ENCODE measurements around the gene POU3F2. TPM values are rescaled to one million over a fixed set of nuclear protein-coding genes. Genes with fewer than 3 reads are reported as not detected.
A peak's percentile ranks its signal among the peaks of the same experiment; 100 is the strongest.

Gene POU3F2
- total and polyA plus RNA-seq, 2 of the 13 experiments (the other 11 are each of a cell fraction or from before 2014, with no cell fraction given): not detected

DNA sequence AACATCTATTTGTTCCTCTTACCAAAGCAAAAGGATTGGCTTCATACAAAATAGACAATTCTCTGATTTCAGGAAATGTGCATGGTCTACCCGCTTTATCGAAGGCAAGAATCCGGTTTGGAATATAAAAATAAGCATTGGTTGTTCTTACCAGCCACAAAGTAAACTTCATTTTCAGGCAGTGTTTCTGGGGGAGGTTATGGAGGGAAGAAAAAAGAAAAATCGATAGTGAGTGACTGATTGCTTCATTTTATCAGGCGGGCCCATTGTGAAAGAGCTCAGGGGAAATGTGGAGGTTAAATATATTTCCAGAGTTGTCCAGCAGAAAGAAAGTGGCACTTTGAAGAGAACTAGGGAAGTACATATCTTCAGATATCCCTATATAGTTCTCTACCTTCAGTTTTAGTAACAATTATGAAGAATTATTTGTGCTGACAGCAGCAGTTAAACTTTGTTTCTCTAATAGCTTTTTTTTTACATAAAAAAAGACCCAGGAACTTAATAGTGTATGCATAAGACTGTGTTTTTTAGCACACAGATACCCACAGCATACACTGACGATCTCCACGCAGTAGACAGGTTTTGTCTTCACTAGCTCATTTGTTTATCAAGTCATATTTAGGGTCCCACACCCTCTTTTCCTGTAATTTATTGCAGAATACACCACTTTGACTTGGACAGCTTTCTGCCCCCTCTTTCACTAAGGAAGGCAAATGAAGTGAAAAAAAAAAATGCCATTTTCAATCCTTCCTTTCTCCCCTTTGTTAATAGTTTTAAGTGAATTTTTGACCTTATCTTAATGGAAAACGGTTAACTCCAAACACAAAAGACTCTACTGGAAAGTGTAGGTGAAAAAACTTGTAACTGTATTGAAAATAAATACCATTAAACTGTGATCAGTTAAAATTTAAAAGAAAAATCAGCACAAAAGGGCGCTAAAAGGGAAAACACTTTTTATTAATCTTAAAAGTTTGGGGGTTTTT lies 2.9 kb downstream of the POU3F2 start (continued):
- TF ChIP-seq NBN (conservative IDR thresholded peaks at IDR 0.05) (no peak), ZNF256 (CRISPR knock-in tag; conservative IDR thresholded peaks at IDR 0.05) (no peak)
- TF ChIP-seq, protein P1, sequence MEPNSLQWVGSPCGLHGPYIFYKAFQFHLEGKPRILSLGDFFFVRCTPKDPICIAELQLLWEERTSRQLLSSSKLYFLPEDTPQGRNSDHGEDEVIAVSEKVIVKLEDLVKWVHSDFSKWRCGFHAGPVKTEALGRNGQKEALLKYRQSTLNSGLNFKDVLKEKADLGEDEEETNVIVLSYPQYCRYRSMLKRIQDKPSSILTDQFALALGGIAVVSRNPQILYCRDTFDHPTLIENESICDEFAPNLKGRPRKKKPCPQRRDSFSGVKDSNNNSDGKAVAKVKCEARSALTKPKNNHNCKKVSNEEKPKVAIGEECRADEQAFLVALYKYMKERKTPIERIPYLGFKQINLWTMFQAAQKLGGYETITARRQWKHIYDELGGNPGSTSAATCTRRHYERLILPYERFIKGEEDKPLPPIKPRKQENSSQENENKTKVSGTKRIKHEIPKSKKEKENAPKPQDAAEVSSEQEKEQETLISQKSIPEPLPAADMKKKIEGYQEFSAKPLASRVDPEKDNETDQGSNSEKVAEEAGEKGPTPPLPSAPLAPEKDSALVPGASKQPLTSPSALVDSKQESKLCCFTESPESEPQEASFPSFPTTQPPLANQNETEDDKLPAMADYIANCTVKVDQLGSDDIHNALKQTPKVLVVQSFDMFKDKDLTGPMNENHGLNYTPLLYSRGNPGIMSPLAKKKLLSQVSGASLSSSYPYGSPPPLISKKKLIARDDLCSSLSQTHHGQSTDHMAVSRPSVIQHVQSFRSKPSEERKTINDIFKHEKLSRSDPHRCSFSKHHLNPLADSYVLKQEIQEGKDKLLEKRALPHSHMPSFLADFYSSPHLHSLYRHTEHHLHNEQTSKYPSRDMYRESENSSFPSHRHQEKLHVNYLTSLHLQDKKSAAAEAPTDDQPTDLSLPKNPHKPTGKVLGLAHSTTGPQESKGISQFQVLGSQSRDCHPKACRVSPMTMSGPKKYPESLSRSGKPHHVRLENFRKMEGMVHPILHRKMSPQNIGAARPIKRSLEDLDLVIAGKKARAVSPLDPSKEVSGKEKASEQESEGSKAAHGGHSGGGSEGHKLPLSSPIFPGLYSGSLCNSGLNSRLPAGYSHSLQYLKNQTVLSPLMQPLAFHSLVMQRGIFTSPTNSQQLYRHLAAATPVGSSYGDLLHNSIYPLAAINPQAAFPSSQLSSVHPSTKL (CRISPR knock-in tag; IDR thresholded peaks at IDR 0.05): 0 out of 2 replicates have a peak, but pooled peaks have one; percentile 19

DNA sequence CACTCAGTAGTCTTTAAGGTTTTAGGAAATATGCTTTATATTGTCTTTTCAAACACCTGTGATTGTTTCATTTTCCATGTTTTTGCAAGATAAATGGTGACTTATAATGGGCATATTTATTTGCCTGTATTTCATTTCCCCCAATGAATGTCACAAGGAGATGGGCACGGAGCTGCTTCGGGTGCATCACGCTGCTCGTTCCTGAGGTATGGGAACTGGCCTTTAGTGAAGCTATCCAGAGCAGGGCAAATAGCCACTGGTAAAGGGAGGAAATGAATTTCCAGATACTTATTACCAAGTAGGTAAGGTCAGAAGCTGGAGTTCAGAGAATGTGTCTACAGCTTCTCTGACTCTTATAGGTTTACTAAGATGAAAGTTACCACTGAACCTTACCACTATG lies 3.7 kb downstream of the POU3F2 start:
- Histone ChIP-seq H3K27me3 (ENCODE audit: control insufficient read depth in 1 of 2, insufficient read depth in 2 of 2, low read length in 2 of 2) (peaks cover 6 to 74% of the 10 kb centered on the region in 2 experiments; a peak in 4 of 5 replicates), H3K36me3 (replicated peaks in 1 of 2; ENCODE audit: control insufficient read depth in 1 of 2, insufficient read depth in 2 of 2, low read length in 2 of 2) (no peaks in the 10 kb centered on the region), H3K4me2 (ENCODE audit: low read depth, low read length) (no peak overlapping the region), H4K20me1 (ENCODE audit: insufficient read depth, low read length) (no peaks in the 10 kb centered on the region; the same call in 1 of the 2 replicates), H3K79me2 (ENCODE audit: insufficient read depth, low read length) (no peaks in the 10 kb centered on the region), H3K27ac (ENCODE audit: extremely low read length, insufficient read depth, low read length) (no peak overlapping the region), H2AFZ (ENCODE audit: low read length) (no peak overlapping the region), H3K9me3 (ENCODE audit: low read length) (no peaks in the 10 kb centered on the region), H3K4me3 (replicated peaks in 1 of 3; ENCODE audit: insufficient read depth in 1 of 3, low read depth in 2 of 3, low read length in 3 of 3) (no peak overlapping the region), H3K4me1 (ENCODE audit: insufficient read depth, low read length) (peaks cover 20% of the 10 kb centered on the region; the same call in 1 of the 2 replicates), H3K9ac (ENCODE audit: insufficient read depth, low read depth, low read length) (no peak overlapping the region)
- 69% methylated on average over 4 of the region's 4 CpGs for WGBS (ENCODE audit: low lambda C conversion rate)
- no peak for FAIRE-seq
- no peak for DNase-seq (ENCODE audit: low spot score)
- ATAC-seq: no peak
- in situ Hi-C loops (cut with HindIII; ENCODE audit: extremely low pct_ligation_motif_present, low pct_unique_long_range_greater_than_20kb) (loop anchor here (25.0 kb wide), 5 partner anchors 274 to 1776 kb away; no protein-coding TSS in a partner anchor), intact Hi-C loops (cut with micrococcal nuclease; ENCODE audit: unreplicated experiment) (loop anchor here (2.0 to 5.0 kb wide), 2 partner anchors 206 to 1651 kb away; no protein-coding TSS in a partner anchor)
- CTCF ChIA-PET (ENCODE audit: low intra/inter-chr PET ratio, low total read pairs): no interaction called here
- BruUV-seq (replicated peaks): no TSS peak
- POLR2A ChIA-PET: interaction anchor here (1.7 kb wide), 1 partner anchor 110 kb away, joined by 5 read pairs; the partner anchor contains the start of gene FBXL4
- no peak for TF ChIP-seq ZNF260 (CRISPR knock-in tag; IDR thresholded peaks at IDR 0.05; ENCODE audit: borderline replicate concordance, low read depth)
- TF ChIP-seq ZNF768 (CRISPR knock-in tag; IDR thresholded peaks at IDR 0.05): no peak
- TF ChIP-seq, protein P2, sequence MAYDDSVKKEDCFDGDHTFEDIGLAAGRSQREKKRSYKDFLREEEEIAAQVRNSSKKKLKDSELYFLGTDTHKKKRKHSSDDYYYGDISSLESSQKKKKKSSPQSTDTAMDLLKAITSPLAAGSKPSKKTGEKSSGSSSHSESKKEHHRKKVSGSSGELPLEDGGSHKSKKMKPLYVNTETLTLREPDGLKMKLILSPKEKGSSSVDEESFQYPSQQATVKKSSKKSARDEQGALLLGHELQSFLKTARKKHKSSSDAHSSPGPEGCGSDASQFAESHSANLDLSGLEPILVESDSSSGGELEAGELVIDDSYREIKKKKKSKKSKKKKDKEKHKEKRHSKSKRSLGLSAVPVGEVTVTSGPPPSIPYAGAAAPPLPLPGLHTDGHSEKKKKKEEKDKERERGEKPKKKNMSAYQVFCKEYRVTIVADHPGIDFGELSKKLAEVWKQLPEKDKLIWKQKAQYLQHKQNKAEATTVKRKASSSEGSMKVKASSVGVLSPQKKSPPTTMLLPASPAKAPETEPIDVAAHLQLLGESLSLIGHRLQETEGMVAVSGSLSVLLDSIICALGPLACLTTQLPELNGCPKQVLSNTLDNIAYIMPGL (CRISPR knock-in tag; IDR thresholded peaks at IDR 0.05; ENCODE audit: borderline replicate concordance in 1 of 2, low read depth in 1 of 2): no peak
- TF ChIP-seq HNRNPUL1 (IDR thresholded peaks at IDR 0.05; ENCODE audit: low read depth, low read length): no peak
- TF ChIP-seq ZNF143 (CRISPR knock-in tag; IDR thresholded peaks at IDR 0.05): no peak
- TF ChIP-seq ZSCAN22 (CRISPR knock-in tag; IDR thresholded peaks at IDR 0.05): no peak
- TF ChIP-seq SALL1 (CRISPR knock-in tag; IDR thresholded peaks at IDR 0.05): no peak
- TF ChIP-seq, protein P3, sequence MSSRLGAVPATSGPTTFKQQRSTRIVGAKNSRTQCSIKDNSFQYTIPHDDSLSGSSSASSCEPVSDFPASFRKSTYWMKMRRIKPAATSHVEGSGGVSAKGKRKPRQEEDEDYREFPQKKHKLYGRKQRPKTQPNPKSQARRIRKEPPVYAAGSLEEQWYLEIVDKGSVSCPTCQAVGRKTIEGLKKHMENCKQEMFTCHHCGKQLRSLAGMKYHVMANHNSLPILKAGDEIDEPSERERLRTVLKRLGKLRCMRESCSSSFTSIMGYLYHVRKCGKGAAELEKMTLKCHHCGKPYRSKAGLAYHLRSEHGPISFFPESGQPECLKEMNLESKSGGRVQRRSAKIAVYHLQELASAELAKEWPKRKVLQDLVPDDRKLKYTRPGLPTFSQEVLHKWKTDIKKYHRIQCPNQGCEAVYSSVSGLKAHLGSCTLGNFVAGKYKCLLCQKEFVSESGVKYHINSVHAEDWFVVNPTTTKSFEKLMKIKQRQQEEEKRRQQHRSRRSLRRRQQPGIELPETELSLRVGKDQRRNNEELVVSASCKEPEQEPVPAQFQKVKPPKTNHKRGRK (CRISPR knock-in tag; IDR thresholded peaks at IDR 0.05): no peak
- TF ChIP-seq SETDB1 (CRISPR knock-in tag; IDR thresholded peaks at IDR 0.05; ENCODE audit: borderline replicate concordance): no peak
- TF ChIP-seq KLF11 (CRISPR knock-in tag; IDR thresholded peaks at IDR 0.05): no peak
- TF ChIP-seq ZBTB8A (CRISPR knock-in tag; IDR thresholded peaks at IDR 0.05; ENCODE audit: borderline replicate concordance, low read depth): no peak
